Activated effector memory CD4-positive, alpha-beta T cell treated with anti-CD3 and anti-CD28 coated beads, Interleukin-2, amount 50 U/mL, for 16 hours (primary cell): ENCODE results near the gene PRTFDC1.

ENCODE experiments used
- DNase-seq: peaks from one replicate; pipeline ENCODE4 v3.0.0-alpha.2; 2020

PRTFDC1 gene

DNA sequence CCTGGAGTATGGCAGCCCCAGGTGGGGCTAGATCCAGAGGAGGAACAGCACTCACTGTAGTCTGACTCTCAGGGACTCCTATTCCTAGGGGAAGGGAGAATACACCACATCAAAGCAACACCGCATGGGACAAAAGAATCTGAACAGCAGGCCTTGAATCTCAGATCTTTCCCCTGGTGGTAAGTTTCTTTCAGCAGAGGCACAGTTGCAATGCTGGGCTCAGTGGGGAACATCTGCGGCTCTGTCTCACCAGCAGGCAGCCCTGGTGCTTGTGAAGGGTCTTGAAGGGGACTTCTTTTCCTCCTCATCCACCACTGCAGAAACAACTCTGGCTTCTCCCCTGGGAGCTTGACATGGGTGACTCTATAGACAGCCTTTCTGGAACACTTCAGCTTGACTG is 117.5 kb downstream of the PRTFDC1 start:
- DNase-seq: no peak

DNA sequence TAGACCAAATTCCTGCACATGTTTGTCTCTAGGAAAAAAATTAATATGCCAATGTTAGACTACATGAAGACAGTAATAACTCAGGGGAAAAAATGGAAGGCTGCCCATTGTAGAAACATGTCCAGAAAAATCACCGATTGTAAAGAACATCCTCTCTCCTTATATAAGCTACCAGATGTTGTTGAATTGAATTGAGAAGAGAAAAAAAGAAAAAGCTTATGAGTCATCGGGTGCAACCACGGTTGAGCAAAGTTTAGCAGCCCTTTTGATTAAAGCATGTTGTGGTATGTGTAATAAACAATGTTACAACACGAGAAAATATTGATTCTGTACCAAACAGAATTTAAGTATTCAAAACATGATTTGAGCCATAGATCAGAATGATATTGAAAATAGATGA is 126.4 kb downstream of the PRTFDC1 start:
- DNase-seq: no peak

DNA sequence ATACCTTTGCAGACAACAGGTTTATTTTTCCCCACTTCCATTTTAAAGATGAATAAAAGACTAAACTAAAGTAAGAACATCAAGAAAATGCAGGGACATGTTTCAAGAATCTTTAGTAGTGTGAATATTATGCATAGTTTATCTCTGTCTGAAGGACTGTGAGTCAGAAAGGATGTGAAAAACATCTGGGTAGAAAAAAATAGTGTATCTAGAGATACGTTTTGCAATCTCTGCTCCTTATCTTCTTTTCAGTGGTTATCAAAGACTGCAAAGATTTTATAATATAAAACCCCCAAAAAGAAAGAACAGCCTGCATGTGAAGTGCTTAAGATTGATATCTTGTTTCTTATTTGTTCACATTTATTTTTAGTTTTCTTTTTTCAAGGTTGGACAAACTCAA is 126.9 kb downstream of the PRTFDC1 start:
- no peak for DNase-seq

DNA sequence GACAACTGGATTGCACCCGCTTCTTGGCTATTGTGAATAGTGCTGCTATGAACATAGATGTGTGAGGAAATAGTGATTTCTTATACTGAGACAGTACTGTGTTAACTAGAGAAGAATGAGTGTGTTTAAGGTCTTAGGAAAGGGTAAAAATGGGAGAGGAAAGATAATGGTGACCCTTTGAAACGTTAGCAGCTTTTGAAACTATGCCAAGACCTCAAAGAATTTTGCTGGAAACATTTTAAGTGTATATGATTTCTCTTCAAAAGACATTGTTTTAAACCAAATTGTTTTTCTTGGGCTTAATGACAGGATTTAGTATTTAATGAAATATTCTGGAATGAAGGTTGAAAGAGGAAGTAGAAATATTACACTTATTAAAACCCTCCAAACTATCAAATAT is 127.9 kb downstream of the PRTFDC1 start:
- no peak for DNase-seq

DNA sequence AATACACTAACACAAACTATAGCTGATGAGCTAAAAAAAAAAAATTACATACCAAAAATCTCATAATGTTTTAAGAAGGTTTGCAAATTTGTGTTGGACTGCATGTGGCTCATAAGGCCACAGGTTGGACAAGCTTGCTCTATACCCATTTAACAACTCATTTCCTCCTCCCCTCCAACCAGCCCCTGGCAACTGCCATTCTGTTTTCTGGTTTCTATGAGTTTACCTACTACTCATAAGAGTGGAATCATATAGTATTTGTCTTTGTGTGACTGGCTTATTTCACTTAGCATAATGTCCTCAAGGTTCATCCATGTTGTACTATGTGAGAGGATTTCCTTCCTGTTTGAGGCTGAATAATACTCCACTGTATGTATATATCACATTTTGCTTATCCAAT is 128.3 kb downstream of the PRTFDC1 start:
- DNase-seq: no peak

DNA sequence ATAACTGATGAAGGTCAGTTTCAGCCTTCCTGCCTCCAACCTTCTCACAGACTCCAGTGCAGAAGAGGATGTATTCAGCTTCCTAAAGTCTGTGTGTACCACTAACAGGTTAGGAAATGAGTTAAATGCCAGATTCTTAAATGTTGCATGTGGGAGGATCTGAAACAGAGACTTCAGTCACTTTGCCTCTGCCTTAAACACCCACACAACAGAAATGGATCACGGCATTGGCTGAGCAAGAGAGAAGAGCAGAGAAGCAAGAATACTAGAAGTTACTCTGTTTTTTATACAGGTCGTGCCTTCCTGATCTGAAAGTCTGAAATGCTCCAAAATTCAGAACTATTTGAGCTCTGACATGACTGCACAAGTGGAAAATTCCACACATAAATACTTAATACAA is 129.8 kb downstream of the PRTFDC1 start:
- DNase-seq: no peak

DNA sequence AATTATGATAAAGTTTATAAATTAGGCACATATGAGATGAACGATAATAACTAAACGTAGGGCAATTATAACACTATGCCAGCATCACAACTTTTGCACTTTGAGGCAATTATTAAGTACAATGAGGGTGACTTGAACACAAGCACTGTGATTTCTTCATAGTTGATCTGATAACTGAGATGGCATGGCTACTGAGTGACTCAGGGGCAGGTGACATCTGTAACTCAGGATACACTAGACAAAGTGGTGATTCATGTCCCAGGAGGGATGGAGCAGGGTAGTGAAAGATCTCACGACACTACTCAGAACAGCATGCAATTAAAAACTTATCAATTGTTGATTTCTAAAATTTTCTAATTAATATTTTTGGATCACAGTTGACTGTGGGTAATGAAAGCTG is 130.4 kb downstream of the PRTFDC1 start:
- no peak for DNase-seq

DNA sequence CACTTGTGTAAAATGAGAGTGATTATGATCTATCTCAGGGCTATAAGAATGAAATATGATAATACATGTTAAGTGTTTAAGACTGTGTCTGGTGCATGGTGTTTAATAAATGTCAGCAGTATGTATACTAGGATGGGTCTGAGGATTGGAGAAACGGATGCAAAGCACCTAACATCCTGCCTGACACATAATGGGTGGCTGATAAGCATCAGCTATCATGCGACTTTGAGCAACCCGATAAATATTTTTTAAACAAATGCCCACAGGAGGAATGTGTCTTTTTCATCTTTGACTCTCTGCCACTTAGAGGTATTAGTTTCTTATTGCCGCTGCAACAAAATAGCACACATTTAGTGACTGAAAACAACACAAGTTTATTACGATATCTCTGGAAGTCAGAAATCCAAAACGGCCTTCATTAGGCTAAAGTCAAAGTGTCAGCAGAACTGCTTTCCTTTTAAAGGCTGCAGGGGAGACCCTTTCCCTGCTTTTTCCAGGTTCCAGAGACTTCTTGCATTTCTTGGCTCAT is 135.5 kb downstream of the PRTFDC1 start:
- no peak for DNase-seq

DNA sequence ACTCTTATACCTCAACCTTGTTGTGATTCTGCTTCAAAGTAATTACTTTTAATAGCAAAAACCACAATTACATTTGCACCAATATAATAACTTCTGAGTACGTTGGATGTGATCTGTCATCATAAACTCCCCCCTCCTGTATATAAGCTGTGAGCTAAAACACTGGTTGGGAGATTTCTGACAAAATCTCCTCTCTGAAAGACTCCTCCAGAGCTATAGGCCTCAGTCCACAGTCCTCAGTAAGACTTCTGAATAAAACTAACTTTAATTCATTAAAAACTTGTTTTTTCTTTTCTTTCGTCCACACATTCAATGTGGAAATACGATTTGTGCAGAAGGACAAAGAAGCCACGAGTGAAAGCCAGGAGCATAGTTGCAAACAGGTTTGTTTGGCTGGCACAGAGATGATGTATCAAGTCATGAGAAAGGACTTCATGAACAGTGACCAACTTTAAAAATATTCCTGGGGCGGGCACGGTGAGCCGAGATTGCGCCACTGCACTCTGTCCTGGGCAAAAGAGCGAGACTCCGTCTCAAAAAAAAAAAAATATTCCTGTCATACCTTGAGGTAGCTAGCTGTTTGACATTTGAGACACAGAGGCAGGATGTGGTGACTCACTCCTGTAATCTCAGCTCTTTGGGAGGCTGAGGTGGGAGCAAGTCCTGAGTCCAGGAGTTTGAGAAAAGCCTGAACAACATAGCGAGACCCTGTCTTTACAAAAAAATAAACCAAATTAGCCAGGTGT is 137.7 kb downstream of the PRTFDC1 start:
- DNase-seq: no peak

DNA sequence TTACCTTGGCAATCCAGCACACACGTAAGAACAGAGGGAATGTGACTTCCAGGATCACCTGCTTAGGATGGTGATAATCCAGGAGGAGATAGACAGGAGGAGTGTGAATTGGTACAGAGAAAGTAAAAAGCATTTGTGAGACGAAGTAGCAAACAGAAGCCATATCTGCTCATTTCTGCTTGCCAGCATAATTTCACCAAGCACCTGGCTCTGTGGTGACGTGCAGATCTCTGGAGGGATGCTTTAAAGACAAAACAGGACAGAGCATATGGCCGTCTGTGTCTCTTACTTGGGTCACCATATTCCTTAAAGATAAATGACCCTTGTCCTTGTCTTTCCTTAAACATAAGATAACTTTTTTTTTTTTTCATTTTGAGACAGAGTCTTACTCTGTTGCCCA is 138.6 kb downstream of the PRTFDC1 start:
- no peak for DNase-seq

DNA sequence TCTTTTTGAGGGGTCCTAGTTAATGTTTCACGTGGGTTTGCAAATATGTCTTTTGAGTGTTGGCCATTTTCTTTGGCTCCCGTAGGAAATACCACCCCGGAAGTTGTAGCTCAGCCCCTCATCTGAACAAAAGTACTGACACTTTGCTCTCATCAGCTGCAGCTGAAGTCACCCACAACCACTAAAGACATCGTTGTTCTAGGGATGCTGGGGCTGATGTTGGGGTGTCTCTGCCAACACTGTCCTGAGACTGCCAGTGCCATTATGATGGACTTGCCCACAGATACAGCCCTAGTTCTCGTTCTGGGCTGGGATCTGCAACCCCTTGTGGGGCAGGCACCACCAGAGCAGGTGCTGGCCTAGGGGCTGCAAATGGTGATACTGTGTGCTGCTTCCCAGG is 146.1 kb downstream of the PRTFDC1 start:
- DNase-seq: no peak

DNA sequence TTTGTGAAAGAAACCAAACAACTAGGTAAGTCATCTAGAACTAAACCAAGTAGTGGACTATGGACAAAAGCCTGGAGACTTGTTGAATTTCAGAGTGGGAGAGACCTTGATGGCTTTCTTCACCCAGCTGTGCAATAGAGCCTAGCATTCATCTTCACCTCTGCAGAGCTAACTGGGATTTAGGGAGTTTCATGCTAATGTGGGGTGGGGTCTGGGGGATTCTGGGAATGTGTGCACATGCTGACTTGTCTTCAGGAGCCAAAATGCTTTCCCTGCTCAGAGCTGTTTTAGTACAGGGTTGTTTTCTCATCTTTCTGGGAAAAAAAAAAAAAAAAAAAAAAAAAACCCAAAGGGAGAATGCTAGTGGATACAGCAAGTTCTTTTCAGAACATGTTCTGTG is 147.4 kb downstream of the PRTFDC1 start:
- no peak for DNase-seq

DNA sequence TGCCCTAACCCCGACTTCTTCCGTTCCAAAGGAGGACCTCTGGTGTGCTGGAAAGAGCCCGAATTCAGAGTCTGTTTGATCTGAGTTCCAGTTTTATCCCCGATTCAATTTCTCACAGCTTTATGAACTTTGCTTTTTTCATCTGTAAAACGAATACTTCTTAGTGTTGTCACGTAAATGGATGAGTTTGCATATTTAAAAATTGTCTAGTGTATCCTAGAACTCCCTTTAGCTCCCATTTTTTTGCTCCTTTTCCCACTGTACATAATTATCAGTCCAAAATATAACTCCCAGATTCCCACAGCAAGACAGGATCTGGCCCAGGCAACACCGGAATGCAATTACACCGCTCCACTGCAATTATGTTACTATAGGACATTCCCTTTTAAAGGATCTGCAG is 148.0 kb downstream of the PRTFDC1 start:
- no peak for DNase-seq

DNA sequence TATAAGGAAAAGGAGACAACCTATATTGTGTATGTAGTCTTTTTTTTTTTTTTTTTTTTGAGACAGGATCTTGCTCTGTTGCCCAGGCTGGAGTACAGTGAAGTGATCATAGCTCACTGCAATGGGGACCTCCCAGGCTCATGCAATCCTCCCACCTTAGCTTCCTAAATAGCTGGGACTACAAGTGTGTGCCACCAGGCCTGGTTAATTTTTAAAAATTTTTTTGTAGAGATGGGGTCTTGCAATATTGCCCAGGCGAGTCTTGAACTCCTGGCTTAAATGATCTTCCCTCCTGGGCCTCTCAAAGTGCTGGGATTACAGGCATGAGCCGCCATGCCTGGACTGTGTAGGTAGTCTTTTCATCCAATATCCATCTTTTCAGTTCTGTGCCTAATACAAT is 150.0 kb downstream of the PRTFDC1 start:
- DNase-seq: no peak

DNA sequence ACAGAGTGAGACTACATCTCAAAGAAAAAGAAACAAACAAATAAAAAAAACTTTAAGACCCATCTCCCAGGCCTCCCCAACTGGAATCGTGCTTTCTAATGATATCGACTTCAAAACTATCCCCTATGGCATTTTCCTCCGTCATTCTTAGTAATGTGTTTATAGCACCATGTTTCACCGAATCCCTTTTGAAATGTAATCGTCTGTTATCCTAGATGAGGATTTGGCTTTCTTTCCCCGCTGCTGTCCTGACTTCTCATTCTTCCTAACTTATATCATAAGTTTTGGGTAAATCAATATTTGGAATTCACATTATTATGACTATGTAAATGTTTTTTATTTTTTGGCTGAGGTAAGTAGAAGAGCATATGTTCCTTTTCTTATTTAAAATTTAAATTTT is 151.5 kb downstream of the PRTFDC1 start:
- DNase-seq: no peak
